HepG2 (cell line): Measurements from ENCODE around the gene KCNK15. TPM values are rescaled to one million over a fixed set of nuclear protein-coding genes. Genes with fewer than 3 reads are reported as not detected.
A peak's percentile ranks its signal among the peaks of the same experiment; 100 is the strongest.

ENCODE experiments used
- E2F2 ChIP-seq: sonication (generic); formaldehyde crosslinking; IDR thresholded peaks from 2 replicates; pipeline ENCODE4 v1.4.0; 2020; ENCODE audit warnings: missing genetic modification reagents, borderline replicate concordance
- ELF3 ChIP-seq: IDR thresholded peaks from 2 replicates; pipeline ENCODE4 v1.6.1; 2016; ENCODE audit warnings: missing genetic modification reagents, missing compliant biosample characterization
- GRHL1 ChIP-seq: sonication (generic); formaldehyde crosslinking; conservative IDR thresholded peaks from 2 replicates; pipeline ENCODE4 v1.8.0; 2022; ENCODE audit warnings: missing genetic modification reagents
- HCFC1 ChIP-seq: fragments of 150-350 bp; IDR thresholded peaks from 2 replicates; pipeline ENCODE4 v1.6.1; 2014; ENCODE audit warnings: low read depth, low read length
- HNRNPUL1 ChIP-seq: fragments of 200-400 bp; formaldehyde crosslinking; IDR thresholded peaks from 2 replicates; pipeline ENCODE4 v1.6.1; 2017; ENCODE audit warnings: low read depth, mild to moderate bottlenecking, low read length, moderate library complexity
- ISL2 ChIP-seq: sonication (generic); formaldehyde crosslinking; IDR thresholded peaks from 2 replicates; pipeline ENCODE4 v1.5.0; 2020; ENCODE audit warnings: missing genetic modification reagents
- ISX ChIP-seq: sonication (generic); formaldehyde crosslinking; conservative IDR thresholded peaks from 2 replicates; pipeline ENCODE4 v1.5.0; 2020; ENCODE audit warnings: missing genetic modification reagents
- NFIC ChIP-seq: IDR thresholded peaks from 2 replicates; pipeline ENCODE4 v1.6.1; 2012; ENCODE audit warnings: mild to moderate bottlenecking, low read length, inconsistent platforms
- REL ChIP-seq: sonication (generic); formaldehyde crosslinking; conservative IDR thresholded peaks from 2 replicates; pipeline ENCODE4 v1.8.0; 2022; ENCODE audit warnings: mild to moderate bottlenecking, missing genetic modification reagents, moderate library complexity
- SMAD9 ChIP-seq: sonication (generic); formaldehyde crosslinking; IDR thresholded peaks from 2 replicates; pipeline ENCODE4 v1.5.1; 2020; ENCODE audit warnings: mild to moderate bottlenecking, missing genetic modification reagents
- SOX6 ChIP-seq, 2 experiments: fragments of 450-650 bp in 1 of 2; sonication (generic) in 1 of 2; formaldehyde crosslinking in 1 of 2; IDR thresholded peaks; 2 replicates each; pipeline versions ENCODE4 v1.4.0 to v1.6.1; 2017 to 2020; ENCODE audit warnings: antibody characterized with exemption in 1 of 2, mild to moderate bottlenecking in 1 of 2, missing genetic modification reagents in 1 of 2
- TCF7 ChIP-seq: sonication (generic); IDR thresholded peaks from 2 replicates; pipeline ENCODE4 v1.6.1; 2016; ENCODE audit warnings: antibody characterized with exemption, low read depth
- ZFP36 ChIP-seq: fragments of 150-350 bp; IDR thresholded peaks from 2 replicates; pipeline ENCODE4 v1.6.1; 2018; ENCODE audit warnings: borderline replicate concordance, low read length, low read depth; ENCODE audit not compliant: partially characterized antibody
- ZKSCAN1 ChIP-seq: fragments of 150-350 bp; IDR thresholded peaks from 2 replicates; pipeline ENCODE4 v1.6.1; 2014; ENCODE audit warnings: low read length
- ZNF501 ChIP-seq: sonication (generic); formaldehyde crosslinking; IDR thresholded peaks from 2 replicates; pipeline ENCODE4 v1.5.1; 2020; ENCODE audit warnings: mild to moderate bottlenecking, moderate library complexity, missing genetic modification reagents
- ZNF543 ChIP-seq: sonication (generic); formaldehyde crosslinking; IDR thresholded peaks from 2 replicates; pipeline ENCODE4 v1.4.0; 2020; ENCODE audit warnings: mild to moderate bottlenecking, missing genetic modification reagents
- ZNF563 ChIP-seq: sonication (generic); formaldehyde crosslinking; IDR thresholded peaks from 2 replicates; pipeline ENCODE4 v1.8.0; 2022; ENCODE audit warnings: mild to moderate bottlenecking, moderate library complexity, missing genetic modification reagents
- ZNF570 ChIP-seq: sonication (generic); formaldehyde crosslinking; IDR thresholded peaks from 2 replicates; pipeline ENCODE4 v1.4.0; 2020; ENCODE audit warnings: mild to moderate bottlenecking, missing genetic modification reagents, borderline replicate concordance
- polyA plus RNA-seq, 8 experiments: library from polyadenylated mRNA; depleted of rRNA in 3 of 8; stranded (reverse) in 7 of 8; unstranded in 1 of 8; fragments of >200 nt; fragmentation: Illumina TruSeq in 4 of 8; extraction: Trizol in 4 of 8; gene quantifications; 2 replicates each; pipeline versions ENCODE4 v1.2.1 to v1.2.3, GENCODE V29; 2011 to 2016; ENCODE audit warnings: low read depth in 4 of 8, missing spikeins in 1 of 8, mixed read lengths in 1 of 8; ENCODE audit not compliant: insufficient read depth in 1 of 8
- total RNA-seq, 5 experiments: library from RNA; depleted of rRNA; stranded (reverse); fragments of >200 nt; fragmentation: Illumina TruSeq; extraction: Trizol; gene quantifications; 2 replicates each; pipeline ENCODE4 v1.2.3, GENCODE V29; 2016; ENCODE audit warnings: low read depth in 1 of 5
- TF ChIP-seq, protein P1 (sequence below): sonication (generic); formaldehyde crosslinking; IDR thresholded peaks from 2 replicates; pipeline ENCODE4 v1.4.0; 2020; ENCODE audit warnings: missing genetic modification reagents
- TF ChIP-seq, protein P2 (sequence below): sonication (generic); formaldehyde crosslinking; IDR thresholded peaks from 2 replicates; pipeline ENCODE4 v1.8.0; 2022; ENCODE audit warnings: mild to moderate bottlenecking, missing genetic modification reagents, moderate library complexity

The KCNK15 gene
- total and polyA plus RNA-seq, 2 of the 13 experiments (the other 11 are each of a cell fraction or from before 2014, with no cell fraction given) = 0.03 TPM; not detected in 1

GRCh38 chr20:44780226-44780625 is 34.6 kb downstream of the KCNK15 start (continued):
- TF ChIP-seq, protein P1, sequence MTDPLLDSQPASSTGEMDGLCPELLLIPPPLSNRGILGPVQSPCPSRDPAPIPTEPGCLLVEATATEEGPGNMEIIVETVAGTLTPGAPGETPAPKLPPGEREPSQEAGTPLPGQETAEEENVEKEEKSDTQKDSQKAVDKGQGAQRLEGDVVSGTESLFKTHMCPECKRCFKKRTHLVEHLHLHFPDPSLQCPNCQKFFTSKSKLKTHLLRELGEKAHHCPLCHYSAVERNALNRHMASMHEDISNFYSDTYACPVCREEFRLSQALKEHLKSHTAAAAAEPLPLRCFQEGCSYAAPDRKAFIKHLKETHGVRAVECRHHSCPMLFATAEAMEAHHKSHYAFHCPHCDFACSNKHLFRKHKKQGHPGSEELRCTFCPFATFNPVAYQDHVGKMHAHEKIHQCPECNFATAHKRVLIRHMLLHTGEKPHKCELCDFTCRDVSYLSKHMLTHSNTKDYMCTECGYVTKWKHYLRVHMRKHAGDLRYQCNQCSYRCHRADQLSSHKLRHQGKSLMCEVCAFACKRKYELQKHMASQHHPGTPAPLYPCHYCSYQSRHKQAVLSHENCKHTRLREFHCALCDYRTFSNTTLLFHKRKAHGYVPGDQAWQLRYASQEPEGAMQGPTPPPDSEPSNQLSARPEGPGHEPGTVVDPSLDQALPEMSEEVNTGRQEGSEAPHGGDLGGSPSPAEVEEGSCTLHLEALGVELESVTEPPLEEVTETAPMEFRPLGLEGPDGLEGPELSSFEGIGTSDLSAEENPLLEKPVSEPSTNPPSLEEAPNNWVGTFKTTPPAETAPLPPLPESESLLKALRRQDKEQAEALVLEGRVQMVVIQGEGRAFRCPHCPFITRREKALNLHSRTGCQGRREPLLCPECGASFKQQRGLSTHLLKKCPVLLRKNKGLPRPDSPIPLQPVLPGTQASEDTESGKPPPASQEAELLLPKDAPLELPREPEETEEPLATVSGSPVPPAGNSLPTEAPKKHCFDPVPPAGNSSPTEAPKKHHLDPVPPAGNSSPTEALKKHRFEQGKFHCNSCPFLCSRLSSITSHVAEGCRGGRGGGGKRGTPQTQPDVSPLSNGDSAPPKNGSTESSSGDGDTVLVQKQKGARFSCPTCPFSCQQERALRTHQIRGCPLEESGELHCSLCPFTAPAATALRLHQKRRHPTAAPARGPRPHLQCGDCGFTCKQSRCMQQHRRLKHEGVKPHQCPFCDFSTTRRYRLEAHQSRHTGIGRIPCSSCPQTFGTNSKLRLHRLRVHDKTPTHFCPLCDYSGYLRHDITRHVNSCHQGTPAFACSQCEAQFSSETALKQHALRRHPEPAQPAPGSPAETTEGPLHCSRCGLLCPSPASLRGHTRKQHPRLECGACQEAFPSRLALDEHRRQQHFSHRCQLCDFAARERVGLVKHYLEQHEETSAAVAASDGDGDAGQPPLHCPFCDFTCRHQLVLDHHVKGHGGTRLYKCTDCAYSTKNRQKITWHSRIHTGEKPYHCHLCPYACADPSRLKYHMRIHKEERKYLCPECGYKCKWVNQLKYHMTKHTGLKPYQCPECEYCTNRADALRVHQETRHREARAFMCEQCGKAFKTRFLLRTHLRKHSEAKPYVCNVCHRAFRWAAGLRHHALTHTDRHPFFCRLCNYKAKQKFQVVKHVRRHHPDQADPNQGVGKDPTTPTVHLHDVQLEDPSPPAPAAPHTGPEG = no peak
- TF ChIP-seq, protein P2, sequence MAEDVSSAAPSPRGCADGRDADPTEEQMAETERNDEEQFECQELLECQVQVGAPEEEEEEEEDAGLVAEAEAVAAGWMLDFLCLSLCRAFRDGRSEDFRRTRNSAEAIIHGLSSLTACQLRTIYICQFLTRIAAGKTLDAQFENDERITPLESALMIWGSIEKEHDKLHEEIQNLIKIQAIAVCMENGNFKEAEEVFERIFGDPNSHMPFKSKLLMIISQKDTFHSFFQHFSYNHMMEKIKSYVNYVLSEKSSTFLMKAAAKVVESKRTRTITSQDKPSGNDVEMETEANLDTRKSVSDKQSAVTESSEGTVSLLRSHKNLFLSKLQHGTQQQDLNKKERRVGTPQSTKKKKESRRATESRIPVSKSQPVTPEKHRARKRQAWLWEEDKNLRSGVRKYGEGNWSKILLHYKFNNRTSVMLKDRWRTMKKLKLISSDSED (CRISPR knock-in tag) = 0 out of 2 replicates have a peak, but pooled peaks have one; percentile 74
- peak; percentile 95 for TF ChIP-seq ISX (CRISPR knock-in tag)
- no peak; the same call in 1 of the 2 replicates for TF ChIP-seq E2F2 (CRISPR knock-in tag)
- TF ChIP-seq NFIC = no peak
- no peak for TF ChIP-seq ZNF501 (CRISPR knock-in tag)
- no peak for TF ChIP-seq ZKSCAN1
- TF ChIP-seq ISL2 = peak; percentile 44
- TF ChIP-seq ZNF570 (CRISPR knock-in tag) = no peak
- TF ChIP-seq HNRNPUL1 = no peak
- no peak for TF ChIP-seq SMAD9
- TF ChIP-seq SOX6 (IDR thresholded peaks at IDR 0.05) = no peak
- no peak for TF ChIP-seq SOX6 (CRISPR knock-in tag; IDR thresholded peaks at IDR 0.05)
- peak; percentile 71 for TF ChIP-seq ELF3 (CRISPR knock-in tag)
- no peak for TF ChIP-seq GRHL1 (CRISPR knock-in tag)
- TF ChIP-seq REL (CRISPR knock-in tag) = no peak
- TF ChIP-seq TCF7 = no peak
- TF ChIP-seq HCFC1 = no peak; the same call in 1 of the 2 replicates
- TF ChIP-seq ZNF543 (CRISPR knock-in tag) = no peak
- no peak for TF ChIP-seq ZNF563
- no peak for TF ChIP-seq ZFP36
